Calu3 (cell line): ENCODE measurements around the gene PKD2L1. TPM values are rescaled to one million over a fixed set of nuclear protein-coding genes. Genes with fewer than 3 reads are reported as not detected.

Experiments
- BruUV-seq: library from RNA; stranded (reverse); fragments of 400-500 nt; replicated peaks from 2 replicates; lab custom pipeline; 2021; lab: Mats Ljungman, UMichigan
- CTCF ChIA-PET: fragments of 300-600 bp; sonication (Branson Sonifier 250); formaldehyde crosslinking; loops from one replicate; lab custom pipeline; 2022; ENCODE audit warnings: antibody characterized with exemption; lab: Charles Lee
- DNase-seq: peaks from one replicate; pipeline ENCODE4 v3.0.0; 2022
- H3K27ac Mint-ChIP-seq: one replicate; pipeline ENCODE4 v1.8.0; 2022; ENCODE audit warnings: mixed read lengths; ENCODE audit not compliant: unreplicated experiment
- H3K27me3 Mint-ChIP-seq: one replicate; pipeline ENCODE4 v1.8.0; 2022; ENCODE audit warnings: mixed read lengths; ENCODE audit not compliant: unreplicated experiment
- H3K36me3 Mint-ChIP-seq: one replicate; pipeline ENCODE4 v1.8.0; 2022; ENCODE audit warnings: mild to moderate bottlenecking, moderate library complexity, mixed read lengths; ENCODE audit not compliant: insufficient read depth, unreplicated experiment
- H3K4me1 Mint-ChIP-seq: one replicate; pipeline ENCODE4 v1.8.0; 2022; ENCODE audit warnings: mild to moderate bottlenecking, low read depth, mixed read lengths; ENCODE audit not compliant: unreplicated experiment
- H3K4me3 Mint-ChIP-seq: one replicate; pipeline ENCODE4 v1.8.0; 2022; ENCODE audit warnings: mild to moderate bottlenecking, low read depth, moderate library complexity, mixed read lengths; ENCODE audit not compliant: unreplicated experiment
- H3K9me3 Mint-ChIP-seq: one replicate; pipeline ENCODE4 v1.8.0; 2022; ENCODE audit warnings: low read depth, mixed read lengths; ENCODE audit not compliant: unreplicated experiment
- CTCF ChIP-seq: fragments of 200-600 bp; IDR thresholded peaks from one replicate; pipeline ENCODE4 v1.8.0; 2022; ENCODE audit warnings: antibody characterized with exemption; ENCODE audit not compliant: unreplicated experiment
- intact Hi-C: fragments of 100-400 bp; cut with micrococcal nuclease; formaldehyde crosslinking; loops from one replicate; pipeline ENCODE4 v1.10.0; 2022; ENCODE audit not compliant: unreplicated experiment
- total RNA-seq: library from RNA; stranded (reverse); gene quantifications from 2 replicates; pipeline ENCODE4 v1.2.3, GENCODE V29; 2022

PKD2L1 gene
- total RNA-seq, 1 experiment from 2014 or later = not detected

GRCh38 chr10:100370714-100371481 is 40.9 kb upstream of the PKD2L1 start:
- DNase-seq = peak; percentile 90
- peaks cover 11% of the 10 kb centered on the region for H3K36me3 Mint-ChIP-seq
- peak overlapping the region; percentile 88 for H3K27ac Mint-ChIP-seq
- H3K9me3 Mint-ChIP-seq = no peaks in the 10 kb centered on the region
- H3K27me3 Mint-ChIP-seq = no peaks in the 10 kb centered on the region
- BruUV-seq = no TSS peak
- H3K4me3 Mint-ChIP-seq = peak overlapping the region; percentile 65
- intact Hi-C loops = no loop called here
- CTCF ChIA-PET = interaction anchor here (0.8 to 1.6 kb wide), 3 partner anchors 24 to 150 kb away, joined by 3 to 12 read pairs (median 3); partner anchors contain the start of gene SCD
- no peak for TF ChIP-seq CTCF
- H3K4me1 Mint-ChIP-seq = peaks cover 10% of the 10 kb centered on the region

- CTCF ChIA-PET = no interaction called here
- Mint-ChIP-seq H3K27ac (no peak overlapping the region), H3K27me3 (no peaks in the 10 kb centered on the region), H3K9me3 (no peaks in the 10 kb centered on the region), H3K36me3 (peaks cover 25% of the 10 kb centered on the region), H3K4me3 (no peak overlapping the region), H3K4me1 (peaks cover 22% of the 10 kb centered on the region)
- no TSS peak for BruUV-seq
- intact Hi-C loops = no loop called here
- no peak for TF ChIP-seq CTCF
- no peak for DNase-seq
These were observed 38.7 kb upstream of the PKD2L1 start for GRCh38 chr10:100368721-100369120.

GRCh38 chr10:100364735-100365391 is 34.8 kb upstream of the PKD2L1 start:
- Mint-ChIP-seq H3K4me1 (peaks cover 50% of the 10 kb centered on the region), H3K36me3 (peaks cover 48% of the 10 kb centered on the region), H3K27ac (peak overlapping the region; percentile 79), H3K4me3 (no peak overlapping the region), H3K27me3 (no peaks in the 10 kb centered on the region), H3K9me3 (no peaks in the 10 kb centered on the region)
- CTCF ChIA-PET = interaction anchor here (0.8 kb wide), 1 partner anchor 18 kb away, joined by 3 read pairs; the partner anchor contains the start of gene SCD
- no TSS peak for BruUV-seq
- no peak for TF ChIP-seq CTCF
- peak; percentile 75 for DNase-seq
- intact Hi-C loops = no loop called here

GRCh38 chr10:100364175-100364574 is 34.1 kb upstream of the PKD2L1 start:
- peak overlapping the region; percentile 30 for H3K27ac Mint-ChIP-seq
- CTCF ChIA-PET = interaction anchor here (1.5 kb wide), 1 partner anchor 9 kb away, joined by 3 read pairs; no protein-coding TSS in a partner anchor

More at GRCh38 chr10:100364175-100364574, 34.1 kb upstream of the PKD2L1 start:
- TSS peak; percentile 52 for BruUV-seq
- intact Hi-C loops = no loop called here
- no peaks in the 10 kb centered on the region for H3K27me3 Mint-ChIP-seq
- peaks cover 52% of the 10 kb centered on the region for H3K36me3 Mint-ChIP-seq
- H3K4me1 Mint-ChIP-seq = peaks cover 55% of the 10 kb centered on the region
- DNase-seq = no peak
- TF ChIP-seq CTCF = no peak
- H3K9me3 Mint-ChIP-seq = no peaks in the 10 kb centered on the region
- H3K4me3 Mint-ChIP-seq = no peak overlapping the region
